GM21528 (cell line): ENCODE measurements around the gene VWCE.
"Not testable (repeated sequence)": the region's sequence is repeated elsewhere in the genome, so short reads cannot be mapped to it uniquely, and the experiment has no call there.

Experiments used
- ATAC-seq: cut with Tn5 transposase; IDR thresholded peaks from one replicate; pipeline ENCODE4 v1.9.1; 2021; ENCODE audit warnings: mild to moderate bottlenecking, moderate library complexity; ENCODE audit not compliant: unreplicated experiment, low FRiP score

The VWCE gene

GRCh38 chr11:61259363-61259762 lies 35.8 kb downstream of the VWCE start:
- ATAC-seq, result no peak

GRCh38 chr11:61258546-61258945 lies 36.6 kb downstream of the VWCE start:
- no peak for ATAC-seq

- ATAC-seq, result no peak
These were observed 38.2 kb downstream of the VWCE start for GRCh38 chr11:61256710-61257482.

GRCh38 chr11:61254403-61255025 lies 40.6 kb downstream of the VWCE start:
- ATAC-seq, result no peak

- not testable (repeated sequence) for ATAC-seq
These were observed 42.8 kb downstream of the VWCE start for GRCh38 chr11:61252332-61252731.

GRCh38 chr11:61250796-61251765 lies 44.0 kb downstream of the VWCE start:
- ATAC-seq, result not testable (repeated sequence)

GRCh38 chr11:61249201-61249600 lies 45.9 kb downstream of the VWCE start:
- ATAC-seq, result not testable (repeated sequence)

- ATAC-seq, result not testable (repeated sequence)
These were observed 47.0 kb downstream of the VWCE start for GRCh38 chr11:61248071-61248470.

GRCh38 chr11:61245284-61245964 lies 49.7 kb downstream of the VWCE start:
- ATAC-seq, result not testable (repeated sequence)

- ATAC-seq, result not testable (repeated sequence)
These were observed 53.6 kb downstream of the VWCE start for GRCh38 chr11:61241526-61241925.

GRCh38 chr11:61240875-61241274 lies 54.2 kb downstream of the VWCE start, which contains the start of gene PGA5:
PGA5 (plus strand) TSS chr11:61241175; CDS start chr11:61241227, 52 bp downstream.
- not testable (repeated sequence) for ATAC-seq

- ATAC-seq, result not testable (repeated sequence)
These were observed 54.8 kb downstream of the VWCE start for GRCh38 chr11:61240288-61240687.

- ATAC-seq, result not testable (repeated sequence)
These were observed 58.0 kb downstream of the VWCE start for GRCh38 chr11:61237130-61237529.

- ATAC-seq, result not testable (repeated sequence)
These were observed 62.5 kb downstream of the VWCE start for GRCh38 chr11:61232548-61233145.

- not testable (repeated sequence) for ATAC-seq
These were observed 63.5 kb downstream of the VWCE start for GRCh38 chr11:61231585-61231984.

- not testable (repeated sequence) for ATAC-seq
These were observed 64.1 kb downstream of the VWCE start for GRCh38 chr11:61231033-61231432.

- not testable (repeated sequence) for ATAC-seq
These were observed 65.7 kb downstream of the VWCE start for GRCh38 chr11:61229458-61229857.

GRCh38 chr11:61226457-61227137 lies 68.5 kb downstream of the VWCE start:
- not testable (repeated sequence) for ATAC-seq

- ATAC-seq, result not testable (repeated sequence)
These were observed 72.4 kb downstream of the VWCE start for GRCh38 chr11:61222692-61223091.
